Measurements from ENCODE around the gene AKR1B15. TPM values are rescaled to one million over a fixed set of nuclear protein-coding genes. Genes with fewer than 3 reads are reported as not detected.

The AKR1B15 gene
- total RNA-seq, 1 donor from 2014 or later = not detected

GRCh38 chr7:134613623-134614347 is 64.9 kb downstream of the AKR1B15 start:
- TF ChIP-seq CTCF (conservative IDR thresholded peaks at IDR 0.05) = no peak
- no peaks in the 10 kb centered on the region for H3K36me3 Mint-ChIP-seq (ENCODE audit: low read depth)
- no peak for DNase-seq (ENCODE audit: low read depth, low spot score)
- peaks cover 28% of the 10 kb centered on the region for H3K27me3 Mint-ChIP-seq (ENCODE audit: low read depth)
- H3K4me1 Mint-ChIP-seq = no peaks in the 10 kb centered on the region
- no peak overlapping the region for H3K27ac Mint-ChIP-seq (ENCODE audit: unreplicated experiment)
- H3K9me3 Mint-ChIP-seq = no peaks in the 10 kb centered on the region
- H3K4me3 Mint-ChIP-seq = no peak overlapping the region

- H3K4me3 Mint-ChIP-seq = no peak overlapping the region
- no peaks in the 10 kb centered on the region for H3K4me1 Mint-ChIP-seq
- peaks cover 24% of the 10 kb centered on the region for H3K27me3 Mint-ChIP-seq (ENCODE audit: low read depth)
- H3K36me3 Mint-ChIP-seq (ENCODE audit: low read depth) = no peaks in the 10 kb centered on the region
- DNase-seq (ENCODE audit: low read depth, low spot score) = no peak
- no peaks in the 10 kb centered on the region for H3K9me3 Mint-ChIP-seq
- TF ChIP-seq CTCF (conservative IDR thresholded peaks at IDR 0.05) = no peak
- H3K27ac Mint-ChIP-seq (ENCODE audit: unreplicated experiment) = no peak overlapping the region
Measured at GRCh38 chr7:134616611-134617010, 67.7 kb downstream of the AKR1B15 start.

GRCh38 chr7:134618756-134619530 is 70.0 kb downstream of the AKR1B15 start:
- no peaks in the 10 kb centered on the region for H3K36me3 Mint-ChIP-seq (ENCODE audit: low read depth)
- H3K9me3 Mint-ChIP-seq = no peaks in the 10 kb centered on the region
- no peak overlapping the region for H3K4me3 Mint-ChIP-seq
- H3K27ac Mint-ChIP-seq (ENCODE audit: unreplicated experiment) = no peak overlapping the region
- no peaks in the 10 kb centered on the region for H3K4me1 Mint-ChIP-seq
- peaks cover 35% of the 10 kb centered on the region for H3K27me3 Mint-ChIP-seq (ENCODE audit: low read depth)
- no peak for TF ChIP-seq CTCF (conservative IDR thresholded peaks at IDR 0.05)
- DNase-seq (ENCODE audit: low read depth, low spot score) = no peak

GRCh38 chr7:134619627-134620331 is 70.9 kb downstream of the AKR1B15 start:
- no peak for DNase-seq (ENCODE audit: low read depth, low spot score)
- no peak overlapping the region for H3K27ac Mint-ChIP-seq (ENCODE audit: unreplicated experiment)
- no peaks in the 10 kb centered on the region for H3K9me3 Mint-ChIP-seq
- no peak for TF ChIP-seq CTCF (conservative IDR thresholded peaks at IDR 0.05)
- H3K27me3 Mint-ChIP-seq (ENCODE audit: low read depth) = peaks cover 39% of the 10 kb centered on the region
- no peaks in the 10 kb centered on the region for H3K4me1 Mint-ChIP-seq
- H3K4me3 Mint-ChIP-seq = no peak overlapping the region
- H3K36me3 Mint-ChIP-seq (ENCODE audit: low read depth) = no peaks in the 10 kb centered on the region

- Mint-ChIP-seq H3K36me3 (ENCODE audit: low read depth) (no peaks in the 10 kb centered on the region), H3K4me1 (no peaks in the 10 kb centered on the region), H3K27me3 (ENCODE audit: low read depth) (peaks cover 58% of the 10 kb centered on the region), H3K4me3 (no peak overlapping the region), H3K9me3 (no peaks in the 10 kb centered on the region), H3K27ac (ENCODE audit: unreplicated experiment) (no peak overlapping the region)
- TF ChIP-seq CTCF (conservative IDR thresholded peaks at IDR 0.05) = no peak
- no peak for DNase-seq (ENCODE audit: low read depth, low spot score)
Measured at GRCh38 chr7:134622303-134622995, 73.5 kb downstream of the AKR1B15 start.
